ENCODE results near the gene GNG7.
"Not testable (repeated sequence)": the region's sequence is repeated elsewhere in the genome, so short reads cannot be mapped to it uniquely, and the experiment has no call there.

GNG7 gene

GRCh38 chr19:2715470-2716274 is 13.2 kb upstream of the GNG7 start:
- peak; percentile 72 for FAIRE-seq
- no peak for DNase-seq (ENCODE audit: insufficient read length, low spot score)
- no peak for TF ChIP-seq POU2F2 (IDR thresholded peaks at IDR 0.05; ENCODE audit: low read depth, low read length)
- TF ChIP-seq PAX5 (IDR thresholded peaks at IDR 0.05; ENCODE audit: insufficient read depth, low read length, severe bottlenecking): no peak
- TF ChIP-seq POLR2A (IDR thresholded peaks at IDR 0.05; ENCODE audit: low read depth, low read length): no peak
- TF ChIP-seq SPI1 (IDR thresholded peaks at IDR 0.05; ENCODE audit: low read depth, low read length): no peak
- no peak for TF ChIP-seq POLR2AphosphoS5 (IDR thresholded peaks at IDR 0.05; ENCODE audit: low read depth, low read length)
- TF ChIP-seq TAF1 (IDR thresholded peaks at IDR 0.05; ENCODE audit: low read depth, low read length): no peak

GRCh38 chr19:2714531-2715269 is 12.2 kb upstream of the GNG7 start:
- FAIRE-seq: no peak
- no peak for DNase-seq (ENCODE audit: insufficient read length, low spot score)
- TF ChIP-seq POLR2A (IDR thresholded peaks at IDR 0.05; ENCODE audit: low read depth, low read length): no peak
- no peak for TF ChIP-seq TAF1 (IDR thresholded peaks at IDR 0.05; ENCODE audit: low read depth, low read length)
- TF ChIP-seq SPI1 (IDR thresholded peaks at IDR 0.05; ENCODE audit: low read depth, low read length): no peak
- no peak for TF ChIP-seq POU2F2 (IDR thresholded peaks at IDR 0.05; ENCODE audit: low read depth, low read length)
- no peak for TF ChIP-seq POLR2AphosphoS5 (IDR thresholded peaks at IDR 0.05; ENCODE audit: low read depth, low read length)

GRCh38 chr19:2714102-2714501 is 11.6 kb upstream of the GNG7 start:
- DNase-seq (ENCODE audit: insufficient read length, low spot score): not testable (repeated sequence)

GRCh38 chr19:2713170-2713569 is 10.7 kb upstream of the GNG7 start:
- not testable (repeated sequence) for DNase-seq (ENCODE audit: insufficient read length, low spot score); FAIRE-seq

More at GRCh38 chr19:2714102-2714501, 11.6 kb upstream of the GNG7 start:
- not testable (repeated sequence) for FAIRE-seq

GRCh38 chr19:2711875-2712205 is 9.3 kb upstream of the GNG7 start:
- TF ChIP-seq POU2F2 (IDR thresholded peaks at IDR 0.05; ENCODE audit: low read depth, low read length) (no peak), SPI1 (IDR thresholded peaks at IDR 0.05; ENCODE audit: low read depth, low read length) (no peak), TAF1 (IDR thresholded peaks at IDR 0.05; ENCODE audit: low read depth, low read length) (no peak), PAX5 (IDR thresholded peaks at IDR 0.05; ENCODE audit: insufficient read depth, low read length, severe bottlenecking) (no peak), POLR2AphosphoS5 (IDR thresholded peaks at IDR 0.05; ENCODE audit: low read depth, low read length) (no peak), POLR2A (IDR thresholded peaks at IDR 0.05; ENCODE audit: low read depth, low read length) (no peak)
- DNase-seq (ENCODE audit: insufficient read length, low spot score): no peak
- FAIRE-seq: peak; percentile 71

GRCh38 chr19:2711172-2711874 is 8.8 kb upstream of the GNG7 start:
- peak; percentile 62 for FAIRE-seq
- no peak for DNase-seq (ENCODE audit: insufficient read length, low spot score)

GRCh38 chr19:2706251-2706650 is 3.8 kb upstream of the GNG7 start:
- no peak for DNase-seq (ENCODE audit: insufficient read length, low spot score)
- TF ChIP-seq PAX5 (IDR thresholded peaks at IDR 0.05; ENCODE audit: insufficient read depth, low read length, severe bottlenecking): no peak
- no peak for TF ChIP-seq POLR2A (IDR thresholded peaks at IDR 0.05; ENCODE audit: low read depth, low read length)
- no peak for TF ChIP-seq SPI1 (IDR thresholded peaks at IDR 0.05; ENCODE audit: low read depth, low read length)
- no peak for TF ChIP-seq POU2F2 (IDR thresholded peaks at IDR 0.05; ENCODE audit: low read depth, low read length)
- no peak for TF ChIP-seq POLR2AphosphoS5 (IDR thresholded peaks at IDR 0.05; ENCODE audit: low read depth, low read length)
- no peak for FAIRE-seq

More at GRCh38 chr19:2711172-2711874, 8.8 kb upstream of the GNG7 start:
- TF ChIP-seq TAF1 (IDR thresholded peaks at IDR 0.05; ENCODE audit: low read depth, low read length) (no peak), POLR2A (IDR thresholded peaks at IDR 0.05; ENCODE audit: low read depth, low read length) (no peak), POU2F2 (IDR thresholded peaks at IDR 0.05; ENCODE audit: low read depth, low read length) (no peak), PAX5 (IDR thresholded peaks at IDR 0.05; ENCODE audit: insufficient read depth, low read length, severe bottlenecking) (no peak), POLR2AphosphoS5 (IDR thresholded peaks at IDR 0.05; ENCODE audit: low read depth, low read length) (no peak), SPI1 (IDR thresholded peaks at IDR 0.05; ENCODE audit: low read depth, low read length) (no peak)

GRCh38 chr19:2703691-2704216 is 1.3 kb upstream of the GNG7 start:
- DNase-seq (ENCODE audit: insufficient read length, low spot score): no peak

GRCh38 chr19:2703077-2703437 is 563 bp upstream of the GNG7 start:
- TF ChIP-seq POLR2A (IDR thresholded peaks at IDR 0.05; ENCODE audit: low read depth, low read length) (no peak), SPI1 (IDR thresholded peaks at IDR 0.05; ENCODE audit: low read depth, low read length) (no peak), POLR2AphosphoS5 (IDR thresholded peaks at IDR 0.05; ENCODE audit: low read depth, low read length) (no peak), POU2F2 (IDR thresholded peaks at IDR 0.05; ENCODE audit: low read depth, low read length) (no peak), TAF1 (IDR thresholded peaks at IDR 0.05; ENCODE audit: low read depth, low read length) (no peak), PAX5 (IDR thresholded peaks at IDR 0.05; ENCODE audit: insufficient read depth, low read length, severe bottlenecking) (no peak)
- FAIRE-seq (no peak), DNase-seq (ENCODE audit: insufficient read length, low spot score) (no peak)

More at GRCh38 chr19:2703691-2704216, 1.3 kb upstream of the GNG7 start:
- TF ChIP-seq POLR2A (IDR thresholded peaks at IDR 0.05; ENCODE audit: low read depth, low read length) (no peak), TAF1 (IDR thresholded peaks at IDR 0.05; ENCODE audit: low read depth, low read length) (no peak)
- no peak for FAIRE-seq

All from GM12891 (cell line).